ENCODE results near the gene USP7.
"Not testable (repeated sequence)": the region's sequence is repeated elsewhere in the genome, so short reads cannot be mapped to it uniquely, and the experiment has no call there.

USP7 gene

DNA sequence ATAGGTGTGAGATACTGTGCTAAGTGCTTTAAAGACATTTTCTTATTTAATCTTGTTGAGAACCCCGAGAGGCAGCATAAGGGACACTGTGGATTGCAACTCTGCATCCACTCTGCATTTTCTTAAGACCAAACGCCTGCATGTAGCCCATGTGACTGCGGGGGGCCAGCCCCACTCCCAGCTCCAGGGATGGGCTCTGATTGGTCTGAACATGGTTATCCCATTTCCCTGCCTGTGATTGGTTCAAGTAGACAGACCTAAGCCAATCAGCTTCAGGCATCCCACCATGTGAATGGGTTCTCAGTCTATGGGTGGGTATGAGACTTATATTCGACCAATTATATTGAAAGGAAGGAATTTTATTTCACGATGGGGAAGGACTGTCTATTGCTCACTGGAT, 33.2 kb upstream of the USP7 start:
- no peak overlapping the region for H3K27ac ChIP-seq (ENCODE audit: insufficient read depth in 1 of 2, low read depth in 1 of 2, low read length in 2 of 2, poor library complexity in 1 of 2, severe bottlenecking in 2 of 2)
- no peaks in the 10 kb centered on the region for H3K4me1 ChIP-seq (ENCODE audit: control extremely low read depth in 1 of 4, control insufficient read depth in 4 of 4, insufficient read depth in 4 of 4, low read length in 3 of 4)
- H3K27me3 ChIP-seq (replicated peaks in 2 of 5; ENCODE audit: control insufficient read depth in 4 of 5, insufficient read depth in 5 of 5, low read length in 4 of 5), result no peaks in the 10 kb centered on the region
- WGBS (ENCODE audit: insufficient coverage), result 97% methylated on average over 3 of the region's 5 CpGs
- no peak overlapping the region for H3K4me3 ChIP-seq (ENCODE audit: control insufficient read depth in 1 of 7, extremely low read depth in 1 of 7, insufficient read depth in 4 of 7, low read depth in 2 of 7, low read length in 6 of 7)
- ChIA-PET POLR2A (interaction anchor here (1.1 kb wide), 1 partner anchor 48 kb away, joined by 3 read pairs; no protein-coding TSS in a partner anchor), CTCF (interaction anchor here (0.8 to 2.0 kb wide), 5 partner anchors 12 to 138 kb away, joined by 3 to 7 read pairs (median 4); no protein-coding TSS in a partner anchor)
- DNase-seq, result peak in 2 of 3 donors; percentile 14 to 20
- H3K9me3 ChIP-seq (ENCODE audit: control extremely low read depth in 1 of 5, control insufficient read depth in 4 of 5, insufficient read depth in 2 of 5, low read depth in 1 of 5, low read length in 4 of 5), result no peaks in the 10 kb centered on the region
- no peaks in the 10 kb centered on the region for H3K36me3 ChIP-seq (ENCODE audit: control insufficient read depth in 4 of 4, insufficient read depth in 4 of 4, low read length in 3 of 4)

DNA sequence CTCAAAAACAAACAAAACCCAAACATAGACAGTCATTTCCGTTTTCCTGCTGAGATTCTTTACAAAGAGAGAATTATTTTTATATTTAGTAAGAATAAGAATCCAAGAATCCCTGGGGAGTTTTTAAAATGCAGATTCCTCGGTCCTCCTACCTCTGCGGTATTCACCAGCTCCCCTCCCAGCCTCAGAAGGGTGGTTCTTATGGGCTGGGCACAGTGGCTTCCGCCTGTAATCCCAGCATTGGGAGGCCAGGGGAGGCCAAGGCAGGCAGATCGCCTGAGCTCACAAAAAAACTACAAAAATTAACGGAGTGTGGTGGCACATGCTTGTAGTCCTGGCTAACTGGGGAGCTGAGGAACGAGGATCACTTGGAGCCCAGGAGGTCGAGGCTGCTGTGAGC, 26.7 kb upstream of the USP7 start:
- H3K27me3 ChIP-seq (replicated peaks in 2 of 5; ENCODE audit: control insufficient read depth in 4 of 5, insufficient read depth in 5 of 5, low read length in 4 of 5), result no peaks in the 10 kb centered on the region
- DNase-seq, result no peak
- H3K4me3 ChIP-seq (ENCODE audit: control insufficient read depth in 1 of 7, extremely low read depth in 1 of 7, insufficient read depth in 4 of 7, low read depth in 2 of 7, low read length in 6 of 7), result no peak overlapping the region
- no peaks in the 10 kb centered on the region for H3K4me1 ChIP-seq (ENCODE audit: control extremely low read depth in 1 of 4, control insufficient read depth in 4 of 4, insufficient read depth in 4 of 4, low read length in 3 of 4)
- WGBS (ENCODE audit: insufficient coverage), result 90% methylated on average over 7 of the region's 8 CpGs
- H3K27ac ChIP-seq (ENCODE audit: insufficient read depth in 1 of 2, low read depth in 1 of 2, low read length in 2 of 2, poor library complexity in 1 of 2, severe bottlenecking in 2 of 2), result no peak overlapping the region
- POLR2A ChIA-PET, result no interaction called here
- CTCF ChIA-PET, result no interaction called here
- H3K9me3 ChIP-seq (ENCODE audit: control extremely low read depth in 1 of 5, control insufficient read depth in 4 of 5, insufficient read depth in 2 of 5, low read depth in 1 of 5, low read length in 4 of 5), result no peaks in the 10 kb centered on the region
- H3K36me3 ChIP-seq (ENCODE audit: control insufficient read depth in 4 of 4, insufficient read depth in 4 of 4, low read length in 3 of 4), result no peaks in the 10 kb centered on the region

DNA sequence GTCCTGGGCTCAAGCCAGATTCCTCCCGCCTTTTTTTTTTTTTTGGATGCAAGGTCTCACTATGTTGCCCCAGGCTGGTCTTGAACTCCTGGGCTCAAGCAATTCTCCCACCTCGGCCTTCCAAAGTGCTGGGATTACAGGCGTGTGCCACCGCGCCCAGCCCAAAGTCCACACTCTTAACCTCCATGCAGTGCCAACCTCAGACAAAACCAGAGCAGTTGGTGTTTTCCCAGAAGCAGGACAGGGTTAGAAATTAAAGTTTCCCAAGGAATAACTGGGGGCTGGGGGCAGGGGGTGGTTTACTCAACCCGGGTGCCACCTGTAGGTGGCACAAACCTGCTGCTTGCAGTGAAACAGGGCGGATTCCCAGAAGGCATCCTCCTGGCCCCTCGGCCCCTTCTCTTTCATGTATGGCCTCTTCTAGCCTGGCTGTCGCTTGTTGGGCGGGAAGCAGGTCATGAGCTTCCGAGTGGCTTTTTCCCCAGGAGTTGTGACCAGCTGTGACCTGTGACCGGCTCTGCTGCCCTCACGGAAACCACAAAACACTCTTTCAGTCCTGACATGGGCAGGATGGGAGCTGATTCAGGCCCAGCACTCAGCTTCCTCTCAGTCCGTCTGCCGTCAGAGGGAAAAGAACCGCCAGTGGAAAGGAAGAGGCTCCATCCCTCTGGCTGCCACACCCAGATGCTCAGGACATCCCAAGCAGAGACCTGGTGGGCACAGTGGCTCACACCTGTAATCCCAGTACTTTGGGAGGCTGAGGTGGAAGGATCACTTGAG, 25.6 kb upstream of the USP7 start:
- Histone ChIP-seq H3K9me3 (ENCODE audit: control extremely low read depth in 1 of 5, control insufficient read depth in 4 of 5, insufficient read depth in 2 of 5, low read depth in 1 of 5, low read length in 4 of 5) (no peaks in the 10 kb centered on the region), H3K27ac (ENCODE audit: insufficient read depth in 1 of 2, low read depth in 1 of 2, low read length in 2 of 2, poor library complexity in 1 of 2, severe bottlenecking in 2 of 2) (no peak overlapping the region), H3K4me1 (ENCODE audit: control extremely low read depth in 1 of 4, control insufficient read depth in 4 of 4, insufficient read depth in 4 of 4, low read length in 3 of 4) (no peaks in the 10 kb centered on the region), H3K4me3 (ENCODE audit: control insufficient read depth in 1 of 7, extremely low read depth in 1 of 7, insufficient read depth in 4 of 7, low read depth in 2 of 7, low read length in 6 of 7) (no peak overlapping the region), H3K27me3 (replicated peaks in 2 of 5; ENCODE audit: control insufficient read depth in 4 of 5, insufficient read depth in 5 of 5, low read length in 4 of 5) (no peaks in the 10 kb centered on the region), H3K36me3 (ENCODE audit: control insufficient read depth in 4 of 4, insufficient read depth in 4 of 4, low read length in 3 of 4) (no peaks in the 10 kb centered on the region)
- no peak for DNase-seq
- WGBS (ENCODE audit: insufficient coverage), result 67% methylated on average over 15 of the region's 16 CpGs
- ChIA-PET POLR2A (no interaction called here), CTCF (interaction anchor here (0.6 to 1.0 kb wide), 2 partner anchors 14 to 109 kb away, joined by 3 read pairs; no protein-coding TSS in a partner anchor)

DNA sequence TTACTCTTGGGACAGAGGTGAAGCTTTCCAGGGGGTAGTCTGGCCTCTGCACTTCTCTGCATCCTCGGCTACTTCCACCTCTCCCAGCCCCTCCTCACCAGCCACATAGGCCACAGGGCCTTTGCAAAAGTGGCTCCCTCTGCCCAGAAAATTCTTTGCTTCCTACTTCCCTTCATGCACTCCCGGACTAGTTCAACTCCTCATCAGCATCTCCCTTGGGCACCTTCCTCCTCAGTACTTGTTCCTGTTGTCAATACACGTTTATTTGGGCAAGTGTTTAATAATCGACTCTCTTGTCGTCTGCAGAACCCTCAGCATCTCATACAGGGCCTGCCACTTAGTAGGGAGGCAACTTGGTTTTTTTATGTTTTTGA, 23.1 kb upstream of the USP7 start:
- ChIA-PET CTCF (interaction anchor here (1.1 kb wide), 1 partner anchor 17 kb away, joined by 3 read pairs; no protein-coding TSS in a partner anchor), POLR2A (no interaction called here)
- no peak for DNase-seq
- Histone ChIP-seq H3K27me3 (replicated peaks in 2 of 5; ENCODE audit: control insufficient read depth in 4 of 5, insufficient read depth in 5 of 5, low read length in 4 of 5) (no peaks in the 10 kb centered on the region), H3K27ac (ENCODE audit: insufficient read depth in 1 of 2, low read depth in 1 of 2, low read length in 2 of 2, poor library complexity in 1 of 2, severe bottlenecking in 2 of 2) (no peak overlapping the region), H3K36me3 (ENCODE audit: control insufficient read depth in 4 of 4, insufficient read depth in 4 of 4, low read length in 3 of 4) (no peaks in the 10 kb centered on the region), H3K4me3 (ENCODE audit: control insufficient read depth in 1 of 7, extremely low read depth in 1 of 7, insufficient read depth in 4 of 7, low read depth in 2 of 7, low read length in 6 of 7) (no peak overlapping the region), H3K4me1 (ENCODE audit: control extremely low read depth in 1 of 4, control insufficient read depth in 4 of 4, insufficient read depth in 4 of 4, low read length in 3 of 4) (no peaks in the 10 kb centered on the region), H3K9me3 (ENCODE audit: control extremely low read depth in 1 of 5, control insufficient read depth in 4 of 5, insufficient read depth in 2 of 5, low read depth in 1 of 5, low read length in 4 of 5) (no peaks in the 10 kb centered on the region)
- WGBS (ENCODE audit: insufficient coverage), result 96% methylated on average over 4 of the region's 5 CpGs

DNA sequence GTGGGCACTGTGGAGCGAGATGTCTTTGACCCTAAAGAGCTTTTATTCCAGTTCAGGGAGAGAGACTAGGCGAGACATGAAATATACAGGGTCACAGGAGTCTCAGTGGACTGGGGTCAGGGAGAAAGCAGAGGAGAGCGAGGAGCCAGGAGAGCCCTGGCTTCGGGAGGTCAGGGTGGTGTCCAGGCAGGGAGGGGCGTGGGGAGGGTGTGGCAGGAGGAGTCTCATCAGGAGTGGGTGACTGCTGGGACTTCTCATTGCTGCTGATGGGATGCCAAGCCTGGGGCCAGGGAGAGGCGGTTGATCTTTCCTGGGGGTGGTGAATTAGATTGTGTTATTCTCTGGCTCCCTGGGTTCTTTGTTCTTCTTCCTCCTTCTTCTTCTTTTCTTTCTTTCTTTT, 22.4 kb upstream of the USP7 start:
- ChIA-PET POLR2A (no interaction called here), CTCF (no interaction called here)
- WGBS (ENCODE audit: insufficient coverage), result 96% methylated on average over 5 of the region's 6 CpGs

DNA sequence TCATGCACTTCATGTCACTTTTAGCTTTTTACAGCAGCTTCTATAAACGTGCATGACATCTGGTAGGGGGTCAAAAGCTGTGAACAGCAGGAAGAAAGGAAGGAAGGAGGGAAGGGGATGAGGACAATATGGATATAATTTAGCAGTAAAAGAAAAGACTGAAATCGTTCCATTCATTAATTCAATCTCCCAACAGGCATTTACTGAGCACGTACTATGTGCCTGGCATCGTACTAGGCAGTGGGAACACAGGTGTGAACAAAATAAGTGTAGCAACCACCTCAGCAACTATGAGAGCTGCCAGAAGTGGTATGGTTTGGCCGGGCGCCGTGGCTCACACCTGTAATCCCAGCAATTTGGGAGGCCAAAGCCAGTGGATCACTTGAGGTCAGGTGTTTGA, 19.1 kb upstream of the USP7 start:
- no peaks in the 10 kb centered on the region for H3K4me1 ChIP-seq (ENCODE audit: control extremely low read depth in 1 of 4, control insufficient read depth in 4 of 4, insufficient read depth in 4 of 4, low read length in 3 of 4)
- no peaks in the 10 kb centered on the region for H3K27me3 ChIP-seq (replicated peaks in 2 of 5; ENCODE audit: control insufficient read depth in 4 of 5, insufficient read depth in 5 of 5, low read length in 4 of 5)
- H3K4me3 ChIP-seq (ENCODE audit: control insufficient read depth in 1 of 7, extremely low read depth in 1 of 7, insufficient read depth in 4 of 7, low read depth in 2 of 7, low read length in 6 of 7), result no peak overlapping the region
- DNase-seq, result no peak
- H3K36me3 ChIP-seq (ENCODE audit: control insufficient read depth in 4 of 4, insufficient read depth in 4 of 4, low read length in 3 of 4), result no peaks in the 10 kb centered on the region
- H3K27ac ChIP-seq (ENCODE audit: insufficient read depth in 1 of 2, low read depth in 1 of 2, low read length in 2 of 2, poor library complexity in 1 of 2, severe bottlenecking in 2 of 2), result no peak overlapping the region
- 100% methylated on average over 4 of the region's 7 CpGs for WGBS (ENCODE audit: insufficient coverage)
- CTCF ChIA-PET, result no interaction called here
- no peaks in the 10 kb centered on the region for H3K9me3 ChIP-seq (ENCODE audit: control extremely low read depth in 1 of 5, control insufficient read depth in 4 of 5, insufficient read depth in 2 of 5, low read depth in 1 of 5, low read length in 4 of 5)
- POLR2A ChIA-PET, result no interaction called here

More for the DNA sequence above, 22.4 kb upstream of the USP7 start:
- Histone ChIP-seq H3K27ac (ENCODE audit: insufficient read depth in 1 of 2, low read depth in 1 of 2, low read length in 2 of 2, poor library complexity in 1 of 2, severe bottlenecking in 2 of 2) (no peak overlapping the region), H3K27me3 (replicated peaks in 2 of 5; ENCODE audit: control insufficient read depth in 4 of 5, insufficient read depth in 5 of 5, low read length in 4 of 5) (no peaks in the 10 kb centered on the region), H3K4me1 (ENCODE audit: control extremely low read depth in 1 of 4, control insufficient read depth in 4 of 4, insufficient read depth in 4 of 4, low read length in 3 of 4) (no peaks in the 10 kb centered on the region), H3K9me3 (ENCODE audit: control extremely low read depth in 1 of 5, control insufficient read depth in 4 of 5, insufficient read depth in 2 of 5, low read depth in 1 of 5, low read length in 4 of 5) (no peaks in the 10 kb centered on the region), H3K4me3 (ENCODE audit: control insufficient read depth in 1 of 7, extremely low read depth in 1 of 7, insufficient read depth in 4 of 7, low read depth in 2 of 7, low read length in 6 of 7) (no peak overlapping the region), H3K36me3 (ENCODE audit: control insufficient read depth in 4 of 4, insufficient read depth in 4 of 4, low read length in 3 of 4) (no peaks in the 10 kb centered on the region)
- DNase-seq, result no peak

DNA sequence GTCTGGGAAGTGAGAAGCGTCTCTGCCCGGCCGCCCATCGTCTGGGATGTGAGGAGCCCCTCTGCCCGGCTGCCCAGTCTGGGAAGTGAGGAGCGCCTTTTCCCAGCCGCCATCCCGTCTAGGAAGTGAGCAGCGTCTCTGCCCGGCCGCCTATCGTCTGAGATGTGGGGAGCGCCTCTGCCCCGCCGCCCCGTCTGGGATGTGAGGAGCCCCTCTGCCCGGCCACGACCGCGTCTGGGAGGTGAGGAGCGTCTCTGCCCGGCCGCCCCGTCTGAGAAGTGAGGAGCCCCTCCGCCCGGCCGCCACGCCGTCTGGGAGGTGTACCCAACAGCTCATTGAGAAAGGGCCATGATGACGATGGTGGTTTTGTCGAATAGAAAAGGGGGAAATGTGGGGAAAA, 18.2 kb upstream of the USP7 start:
- H3K9me3 ChIP-seq (ENCODE audit: control extremely low read depth in 1 of 5, control insufficient read depth in 4 of 5, insufficient read depth in 2 of 5, low read depth in 1 of 5, low read length in 4 of 5); H3K4me3 ChIP-seq (ENCODE audit: control insufficient read depth in 1 of 7, extremely low read depth in 1 of 7, insufficient read depth in 4 of 7, low read depth in 2 of 7, low read length in 6 of 7); H3K27ac ChIP-seq (ENCODE audit: insufficient read depth in 1 of 2, low read depth in 1 of 2, low read length in 2 of 2, poor library complexity in 1 of 2, severe bottlenecking in 2 of 2); H3K27me3 ChIP-seq (replicated peaks in 2 of 5; ENCODE audit: control insufficient read depth in 4 of 5, insufficient read depth in 5 of 5, low read length in 4 of 5); DNase-seq; H3K36me3 ChIP-seq (ENCODE audit: control insufficient read depth in 4 of 4, insufficient read depth in 4 of 4, low read length in 3 of 4); H3K4me1 ChIP-seq (ENCODE audit: control extremely low read depth in 1 of 4, control insufficient read depth in 4 of 4, insufficient read depth in 4 of 4, low read length in 3 of 4); POLR2A ChIA-PET; CTCF ChIA-PET: not testable (repeated sequence)
- 96% methylated on average over 31 of the region's 31 CpGs for WGBS (ENCODE audit: insufficient coverage)
